ENCODE data around the gene ZFYVE21.

ZFYVE21 gene

DNA sequence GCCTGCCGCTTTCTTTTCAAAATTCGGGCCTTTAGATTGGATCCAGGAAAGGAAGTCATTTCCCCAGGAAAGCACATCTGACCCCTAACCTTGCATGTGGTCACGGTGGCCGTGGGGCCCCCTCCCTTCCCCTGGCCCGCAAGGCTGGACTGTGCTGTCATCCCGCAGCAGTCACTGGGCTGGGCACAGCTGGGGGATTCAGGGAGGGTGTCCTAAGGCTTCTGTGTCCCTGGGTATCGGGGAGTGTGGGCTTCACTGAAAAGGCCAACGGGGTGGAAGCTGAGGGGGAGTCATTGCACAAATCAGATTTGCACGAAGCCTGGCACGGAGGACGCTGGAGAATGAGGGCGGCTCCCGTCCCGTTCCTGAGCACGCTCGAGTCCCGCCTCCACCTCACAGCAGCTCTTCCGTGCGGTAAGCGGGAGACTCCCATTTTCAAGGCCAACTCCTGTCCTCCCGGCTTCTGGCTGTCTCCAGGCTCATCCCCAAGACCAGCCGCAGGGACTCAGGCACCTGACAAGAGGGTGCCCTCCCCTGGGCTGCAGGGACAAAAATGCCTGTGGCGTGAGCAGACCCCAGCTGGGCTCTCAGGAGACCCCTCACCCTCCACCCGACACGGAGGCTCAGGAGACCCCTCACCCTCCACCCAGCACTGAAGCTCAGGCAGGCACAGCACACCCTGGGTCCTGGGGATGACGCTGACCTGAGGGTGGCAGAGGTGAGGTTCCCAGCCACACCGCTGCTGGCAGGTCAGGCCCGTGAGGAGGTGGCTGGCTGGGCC lies 9.9 kb upstream of the ZFYVE21 start:
- Histone ChIP-seq H2AFZ (ENCODE audit: low read depth) (no peak overlapping the region), H3K4me1 (ENCODE audit: low read depth, poor library complexity, severe bottlenecking) (no peaks in the 10 kb centered on the region), H3K4me3 (IDR thresholded peaks at IDR 0.05; ENCODE audit: insufficient read depth, low read depth, low read length) (no peak overlapping the region), H3K36me3 (ENCODE audit: insufficient read depth) (no peaks in the 10 kb centered on the region), H3K4me2 (no peak overlapping the region), H3K27ac (no peak overlapping the region), H4K20me1 (ENCODE audit: insufficient read depth) (no peaks in the 10 kb centered on the region), H3K79me2 (ENCODE audit: insufficient read depth, low read depth) (no peaks in the 10 kb centered on the region), H3K27me3 (ENCODE audit: insufficient read depth, low read depth) (no peaks in the 10 kb centered on the region), H3K9ac (no peak overlapping the region)
- TF ChIP-seq, protein P1, sequence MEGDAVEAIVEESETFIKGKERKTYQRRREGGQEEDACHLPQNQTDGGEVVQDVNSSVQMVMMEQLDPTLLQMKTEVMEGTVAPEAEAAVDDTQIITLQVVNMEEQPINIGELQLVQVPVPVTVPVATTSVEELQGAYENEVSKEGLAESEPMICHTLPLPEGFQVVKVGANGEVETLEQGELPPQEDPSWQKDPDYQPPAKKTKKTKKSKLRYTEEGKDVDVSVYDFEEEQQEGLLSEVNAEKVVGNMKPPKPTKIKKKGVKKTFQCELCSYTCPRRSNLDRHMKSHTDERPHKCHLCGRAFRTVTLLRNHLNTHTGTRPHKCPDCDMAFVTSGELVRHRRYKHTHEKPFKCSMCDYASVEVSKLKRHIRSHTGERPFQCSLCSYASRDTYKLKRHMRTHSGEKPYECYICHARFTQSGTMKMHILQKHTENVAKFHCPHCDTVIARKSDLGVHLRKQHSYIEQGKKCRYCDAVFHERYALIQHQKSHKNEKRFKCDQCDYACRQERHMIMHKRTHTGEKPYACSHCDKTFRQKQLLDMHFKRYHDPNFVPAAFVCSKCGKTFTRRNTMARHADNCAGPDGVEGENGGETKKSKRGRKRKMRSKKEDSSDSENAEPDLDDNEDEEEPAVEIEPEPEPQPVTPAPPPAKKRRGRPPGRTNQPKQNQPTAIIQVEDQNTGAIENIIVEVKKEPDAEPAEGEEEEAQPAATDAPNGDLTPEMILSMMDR (conservative IDR thresholded peaks at IDR 0.05; ENCODE audit: low read depth, low read length): no peak

DNA sequence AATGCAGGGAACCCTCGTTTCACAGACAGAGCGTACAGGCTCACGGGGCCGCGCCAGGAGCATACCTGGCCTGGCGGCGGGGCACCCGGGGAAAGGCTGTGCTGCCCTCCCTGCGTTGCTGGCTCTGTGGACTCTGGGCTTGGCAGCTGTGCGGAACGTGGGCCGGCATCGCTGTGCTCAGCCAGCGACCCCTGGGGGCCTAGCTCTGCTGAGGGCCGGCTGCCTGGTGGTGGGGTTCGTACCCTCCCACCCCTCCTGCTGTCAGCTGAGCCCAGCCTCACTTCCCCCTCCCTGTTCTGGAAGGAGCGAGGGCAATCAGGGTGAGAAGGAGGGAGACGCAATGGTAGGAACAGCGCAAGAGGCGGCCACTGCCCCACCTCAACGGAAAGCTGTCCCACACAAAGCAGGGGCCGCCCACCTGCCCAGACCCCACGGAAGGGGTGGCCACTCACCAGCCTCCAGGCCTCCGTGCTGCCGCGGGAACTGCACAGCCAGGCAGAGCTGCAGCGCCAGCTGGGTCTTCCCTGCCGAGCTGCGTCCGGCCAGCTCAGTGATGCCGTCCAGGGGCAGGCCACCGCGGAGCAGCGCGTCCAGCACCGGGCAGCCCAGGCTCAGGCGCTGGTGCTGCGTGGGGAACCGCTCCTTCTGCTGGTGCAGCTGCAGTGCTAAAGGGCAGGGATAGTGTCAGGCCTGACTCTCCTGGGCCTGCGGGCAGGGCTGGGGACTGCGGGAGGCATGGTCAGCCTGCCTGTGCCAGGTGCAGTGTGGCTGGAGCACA lies 8.9 kb upstream of the ZFYVE21 start:
- Histone ChIP-seq H3K4me2 (no peak overlapping the region), H3K27ac (no peak overlapping the region), H3K4me1 (ENCODE audit: low read depth, poor library complexity, severe bottlenecking) (no peaks in the 10 kb centered on the region), H3K27me3 (ENCODE audit: insufficient read depth, low read depth) (no peaks in the 10 kb centered on the region), H3K36me3 (ENCODE audit: insufficient read depth) (no peaks in the 10 kb centered on the region), H4K20me1 (ENCODE audit: insufficient read depth) (no peaks in the 10 kb centered on the region), H3K79me2 (ENCODE audit: insufficient read depth, low read depth) (no peaks in the 10 kb centered on the region), H3K4me3 (IDR thresholded peaks at IDR 0.05; ENCODE audit: insufficient read depth, low read depth, low read length) (no peak overlapping the region), H3K9ac (no peak overlapping the region), H2AFZ (ENCODE audit: low read depth) (no peak overlapping the region)
- TF ChIP-seq, protein P1 (conservative IDR thresholded peaks at IDR 0.05; ENCODE audit: low read depth, low read length): no peak

DNA sequence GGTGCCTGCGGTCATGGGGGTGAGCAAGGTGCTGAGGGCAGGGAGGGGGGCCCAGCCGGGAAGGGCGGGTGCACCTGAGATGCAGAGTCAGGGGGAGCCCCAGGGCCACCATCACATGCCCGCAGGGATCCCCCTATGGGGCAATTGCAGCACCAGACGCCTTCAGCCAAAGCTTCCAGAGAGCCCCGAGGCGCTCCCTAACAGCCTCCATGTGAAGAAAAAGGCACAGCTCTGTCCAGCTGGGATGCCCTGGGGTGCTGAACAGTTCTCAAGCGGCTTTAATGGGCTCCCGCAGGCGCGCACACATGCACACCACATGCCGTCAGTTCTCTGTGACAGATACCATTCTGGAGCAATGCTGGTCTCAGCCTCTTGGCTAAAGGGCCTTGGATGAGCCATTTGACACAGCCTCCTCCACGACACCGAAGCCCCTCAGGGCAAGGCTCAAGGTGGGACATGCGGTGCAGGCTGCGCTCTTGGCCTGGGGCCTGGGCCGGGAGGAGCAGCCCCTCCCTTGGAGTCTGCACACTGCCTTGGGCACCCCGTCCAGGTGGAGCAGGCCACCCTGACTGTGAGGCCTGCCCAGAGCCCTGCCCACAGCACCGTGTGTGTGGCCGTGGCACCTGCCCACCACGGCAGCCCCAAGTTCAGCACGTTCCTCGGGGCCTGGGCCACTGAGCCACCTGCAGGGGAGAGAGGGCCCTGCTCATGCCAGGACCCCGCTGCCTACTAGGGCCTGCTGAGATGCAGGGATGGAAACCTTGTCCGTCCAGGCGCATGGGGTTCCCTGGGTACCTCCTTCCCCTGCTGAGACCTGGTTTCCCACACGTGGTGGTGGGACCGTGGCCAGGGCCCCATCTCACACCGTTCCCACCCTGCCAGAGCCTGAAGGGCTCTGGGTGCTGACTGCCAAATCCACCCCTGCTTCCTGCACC lies 8.0 kb upstream of the ZFYVE21 start:
- no peak overlapping the region for H2AFZ ChIP-seq (ENCODE audit: low read depth)
- H3K4me3 ChIP-seq (IDR thresholded peaks at IDR 0.05; ENCODE audit: insufficient read depth, low read depth, low read length): no peak overlapping the region
- H3K27me3 ChIP-seq (ENCODE audit: insufficient read depth, low read depth): no peaks in the 10 kb centered on the region

GRCh38 chr14:103708750-103709187 lies 6.8 kb upstream of the ZFYVE21 start:
- no peaks in the 10 kb centered on the region for H3K36me3 ChIP-seq (ENCODE audit: insufficient read depth)
- H3K79me2 ChIP-seq (ENCODE audit: insufficient read depth, low read depth): peaks cover 4% of the 10 kb centered on the region; the same call in 1 of the 2 replicates
- H3K4me2 ChIP-seq: no peak overlapping the region
- H3K4me1 ChIP-seq (ENCODE audit: low read depth, poor library complexity, severe bottlenecking): no peaks in the 10 kb centered on the region
- H4K20me1 ChIP-seq (ENCODE audit: insufficient read depth): no peaks in the 10 kb centered on the region
- TF ChIP-seq, protein P1 (conservative IDR thresholded peaks at IDR 0.05; ENCODE audit: low read depth, low read length): no peak
- H2AFZ ChIP-seq (ENCODE audit: low read depth): no peak overlapping the region
- H3K4me3 ChIP-seq (IDR thresholded peaks at IDR 0.05; ENCODE audit: insufficient read depth, low read depth, low read length): no peak overlapping the region
- no peak overlapping the region for H3K9ac ChIP-seq
- H3K27me3 ChIP-seq (ENCODE audit: insufficient read depth, low read depth): no peaks in the 10 kb centered on the region
- H3K27ac ChIP-seq: no peak overlapping the region

More for the DNA sequence above, 8.0 kb upstream of the ZFYVE21 start:
- TF ChIP-seq, protein P1 (conservative IDR thresholded peaks at IDR 0.05; ENCODE audit: low read depth, low read length): no peak
- Histone ChIP-seq H3K9ac (no peak overlapping the region), H3K79me2 (ENCODE audit: insufficient read depth, low read depth) (no peaks in the 10 kb centered on the region), H3K36me3 (ENCODE audit: insufficient read depth) (no peaks in the 10 kb centered on the region), H3K4me2 (no peak overlapping the region), H3K27ac (no peak overlapping the region), H4K20me1 (ENCODE audit: insufficient read depth) (no peaks in the 10 kb centered on the region), H3K4me1 (ENCODE audit: low read depth, poor library complexity, severe bottlenecking) (no peaks in the 10 kb centered on the region)

Data from KMS-11 (cell line).